HG03095 (cell line): Measurements from ENCODE around the gene GLRX3.

ENCODE experiments used
- ATAC-seq: cut with Tn5 transposase; IDR thresholded peaks from one replicate; pipeline ENCODE4 v1.9.1; 2021; ENCODE audit warnings: moderate library complexity; ENCODE audit not compliant: unreplicated experiment

Gene GLRX3

GRCh38 chr10:130137090-130137448, 878 bp downstream of the GLRX3 start:
- ATAC-seq: no peak

- no peak for ATAC-seq
Measured at GRCh38 chr10:130137659-130138478, 1.7 kb downstream of the GLRX3 start.

- ATAC-seq: no peak
Measured at GRCh38 chr10:130138479-130138866, 2.3 kb downstream of the GLRX3 start.

DNA sequence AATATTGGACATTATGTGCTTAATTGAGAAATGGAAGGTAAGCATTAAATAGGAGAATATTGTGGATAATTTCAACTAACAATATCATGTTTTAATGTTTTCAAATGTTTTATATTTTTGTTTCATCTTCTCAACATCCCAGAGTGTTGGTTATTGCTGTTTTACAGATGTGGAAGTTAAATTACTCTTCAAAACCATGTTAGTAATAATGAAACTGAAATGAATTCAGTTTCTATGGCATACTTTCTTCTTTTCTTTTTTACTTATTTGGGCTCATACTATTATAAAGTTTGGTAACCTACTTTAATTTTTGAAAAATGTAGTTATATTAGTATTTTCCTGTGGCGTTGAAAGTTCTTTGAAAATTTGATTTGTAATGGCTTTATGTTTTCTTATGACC, 4.2 kb downstream of the GLRX3 start:
- no peak for ATAC-seq

GRCh38 chr10:130141038-130141437, 4.8 kb downstream of the GLRX3 start:
- ATAC-seq: no peak

GRCh38 chr10:130141460-130141859, 5.3 kb downstream of the GLRX3 start:
- ATAC-seq: peak; percentile 32

- ATAC-seq: peak; percentile 85
Measured at GRCh38 chr10:130141878-130142277, 5.7 kb downstream of the GLRX3 start.

GRCh38 chr10:130146042-130146441, 9.9 kb downstream of the GLRX3 start:
- no peak for ATAC-seq

- no peak for ATAC-seq
Measured at GRCh38 chr10:130159192-130159794, 23.1 kb downstream of the GLRX3 start.

DNA sequence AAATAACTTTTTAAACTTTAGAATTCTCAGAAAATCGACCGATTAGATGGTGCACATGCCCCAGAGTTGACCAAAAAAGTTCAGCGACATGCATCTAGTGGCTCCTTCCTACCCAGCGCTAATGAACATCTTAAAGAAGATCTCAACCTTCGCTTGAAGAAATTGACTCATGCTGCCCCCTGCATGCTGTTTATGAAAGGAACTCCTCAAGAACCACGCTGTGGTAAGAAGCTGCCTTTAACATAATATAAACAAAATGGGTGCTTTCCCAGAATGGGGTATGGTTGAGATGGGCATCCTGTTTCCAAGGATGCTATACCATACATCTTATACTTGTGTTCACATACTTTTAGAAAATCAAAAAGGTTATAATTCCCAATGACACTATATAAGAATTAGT, 24.6 kb downstream of the GLRX3 start:
- ATAC-seq: peak; percentile 88

GRCh38 chr10:130161331-130161730, 25.1 kb downstream of the GLRX3 start:
- ATAC-seq: no peak

GRCh38 chr10:130167193-130167592, 31.0 kb downstream of the GLRX3 start:
- ATAC-seq: no peak

- no peak for ATAC-seq
Measured at GRCh38 chr10:130167707-130168106, 31.5 kb downstream of the GLRX3 start.

DNA sequence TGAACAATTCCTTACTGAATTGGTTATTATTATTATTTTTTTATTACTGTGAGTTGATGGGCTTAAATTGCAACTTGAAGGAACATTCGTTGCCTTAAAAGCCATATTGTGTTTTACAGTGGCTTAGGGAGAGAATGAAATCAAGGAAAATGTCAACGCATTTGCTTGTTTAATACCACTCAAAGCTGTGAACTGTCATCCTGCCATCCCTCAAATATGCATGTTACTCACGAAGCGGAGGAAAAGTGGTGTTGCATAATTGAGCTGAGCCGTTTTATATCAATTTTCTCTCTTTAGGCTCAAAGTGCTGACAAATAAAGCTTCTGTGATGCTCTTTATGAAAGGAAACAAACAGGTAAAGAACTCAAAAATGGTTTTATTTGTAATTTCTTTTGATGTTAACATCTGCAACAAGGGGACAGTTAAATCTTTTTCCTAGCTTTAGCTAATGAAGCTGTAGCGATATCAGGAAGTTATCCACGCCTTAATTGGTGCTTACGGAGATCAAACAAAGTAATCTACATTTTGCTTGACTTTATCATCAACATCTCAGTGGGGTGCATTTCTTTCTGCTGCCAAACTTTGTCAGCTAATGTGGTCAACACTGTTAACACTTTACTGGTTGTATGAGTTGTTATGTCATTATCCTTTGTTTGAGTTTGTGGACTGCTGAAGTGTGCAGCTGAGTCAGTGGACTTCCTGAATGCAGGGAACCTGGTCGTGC, 33.1 kb downstream of the GLRX3 start:
- no peak for ATAC-seq

DNA sequence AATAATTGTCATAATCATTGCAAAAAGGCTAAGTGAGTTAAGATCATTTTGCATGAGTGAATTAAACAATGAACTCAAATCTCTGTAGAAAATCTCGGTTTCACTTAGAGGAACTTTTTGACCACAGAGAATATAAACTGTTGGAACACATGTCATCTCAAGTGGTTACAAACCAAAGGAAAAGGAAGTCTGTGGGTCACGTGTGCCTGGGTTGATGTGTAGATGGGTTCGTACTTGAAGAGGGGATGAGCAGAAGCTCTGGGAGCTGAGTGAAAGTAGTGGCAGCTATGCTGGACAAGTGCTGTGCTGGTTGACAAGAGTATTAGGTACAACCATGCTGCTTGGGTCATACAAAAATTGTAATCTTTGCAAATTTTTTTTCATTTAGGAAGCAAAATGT, 35.0 kb downstream of the GLRX3 start:
- ATAC-seq: no peak

- no peak for ATAC-seq
Measured at GRCh38 chr10:130174328-130174727, 38.1 kb downstream of the GLRX3 start.

GRCh38 chr10:130175074-130175473, 38.9 kb downstream of the GLRX3 start:
- no peak for ATAC-seq

GRCh38 chr10:130177250-130177649, 41.1 kb downstream of the GLRX3 start:
- ATAC-seq: no peak

- ATAC-seq: no peak
Measured at GRCh38 chr10:130179640-130180039, 43.4 kb downstream of the GLRX3 start.

GRCh38 chr10:130180416-130180815, 44.2 kb downstream of the GLRX3 start:
- no peak for ATAC-seq

GRCh38 chr10:130181858-130182257, 45.7 kb downstream of the GLRX3 start:
- ATAC-seq: no peak

GRCh38 chr10:130185591-130185990, 49.4 kb downstream of the GLRX3 start:
- no peak for ATAC-seq
